GM12892 (cell line): ENCODE results near the gene DNER.

ENCODE experiments used
- DNase-seq: peaks from one replicate; pipeline ENCODE4 v3.0.0; 2011; ENCODE audit not compliant: insufficient read length
- FAIRE-seq: peaks from 2 replicates; lab custom pipeline; 2011; peaks lifted over from hg19 to GRCh38; lab: Jason Lieb, UNC
- POLR2A ChIP-seq: IDR thresholded peaks from 2 replicates; pipeline ENCODE4 v1.6.1; 2011; ENCODE audit warnings: low read depth, low read length, control low read depth
- POLR2AphosphoS5 ChIP-seq: IDR thresholded peaks from 2 replicates; pipeline ENCODE4 v1.6.1; 2011; ENCODE audit warnings: low read depth, low read length, control low read depth
- TAF1 ChIP-seq: IDR thresholded peaks from 2 replicates; pipeline ENCODE4 v1.6.1; 2011; ENCODE audit warnings: low read depth, mild to moderate bottlenecking, control low read depth, low read length, borderline replicate concordance

Gene DNER

DNA sequence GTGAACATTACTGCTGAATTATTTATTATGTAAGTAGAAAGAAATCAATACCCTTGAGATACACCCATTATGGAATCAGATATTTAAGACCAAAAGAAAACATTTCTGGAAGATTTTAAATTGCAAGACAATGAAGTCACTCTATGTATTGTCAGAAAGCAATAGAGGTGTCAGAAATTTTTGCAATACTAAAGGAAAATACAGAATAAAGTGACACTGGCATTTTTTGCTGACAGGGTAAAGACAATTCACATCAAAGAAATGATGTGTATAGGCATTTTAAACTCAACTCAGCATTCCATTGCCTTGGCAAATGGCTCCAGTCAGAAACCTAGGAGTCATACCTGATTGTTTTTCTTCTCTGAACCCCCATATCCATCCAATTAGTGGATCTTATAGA lies 252.2 kb downstream of the DNER start:
- TF ChIP-seq POLR2A (no peak), POLR2AphosphoS5 (no peak), TAF1 (no peak)
- DNase-seq (no peak), FAIRE-seq (no peak)

DNA sequence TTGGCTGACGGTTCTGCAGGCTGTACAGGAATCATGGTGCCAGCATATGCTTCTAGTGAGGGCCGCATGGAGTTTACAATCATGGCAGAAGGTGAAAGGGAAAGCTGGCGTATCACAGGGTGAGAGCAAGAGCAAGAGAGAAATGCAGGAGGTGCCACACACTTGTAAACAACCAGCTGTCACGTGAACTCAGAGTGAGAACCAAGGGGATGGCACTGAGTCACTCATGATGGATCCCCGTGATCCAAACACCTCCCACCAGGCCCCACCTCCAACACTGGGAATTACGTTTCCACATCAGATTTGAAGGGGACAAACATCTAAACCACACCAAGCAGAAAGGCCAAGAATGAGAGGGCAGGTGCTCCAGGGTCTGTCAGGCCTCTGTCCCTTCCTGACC lies 258.3 kb downstream of the DNER start:
- DNase-seq = no peak
- no peak for FAIRE-seq
- TF ChIP-seq POLR2AphosphoS5 = no peak
- no peak for TF ChIP-seq POLR2A
- TF ChIP-seq TAF1 = no peak

DNA sequence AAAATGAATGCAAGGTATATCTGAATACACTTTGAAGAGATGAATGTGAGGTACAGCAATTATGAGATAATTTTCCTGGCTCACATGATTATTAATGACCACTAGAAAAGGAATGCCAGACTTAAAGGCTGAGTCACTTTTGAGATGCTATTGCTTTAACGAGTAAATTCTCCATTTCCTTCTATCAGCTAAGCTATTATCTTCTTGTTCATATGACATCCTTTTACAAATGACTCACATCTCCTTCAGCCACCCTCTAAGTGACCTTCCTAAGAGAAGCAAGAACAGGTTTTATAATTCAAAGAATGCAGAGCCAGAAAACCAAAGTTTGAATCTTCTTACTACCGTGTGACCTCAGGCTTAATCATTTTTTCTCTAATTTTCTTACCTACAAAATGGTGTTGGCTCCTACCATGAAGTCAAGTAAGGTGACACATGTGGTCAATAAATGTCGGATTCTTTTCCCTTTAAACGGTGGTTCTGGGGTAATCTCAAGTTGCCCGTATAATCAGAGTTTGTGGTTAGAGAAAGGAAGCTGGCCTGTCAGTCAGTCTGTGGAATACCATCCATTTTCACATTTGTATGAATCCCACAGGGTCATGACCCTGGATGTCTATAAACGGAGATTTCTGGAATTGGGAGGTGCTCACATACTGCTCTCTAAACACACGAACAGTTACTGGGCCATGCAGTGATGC lies 259.3 kb downstream of the DNER start:
- no peak for TF ChIP-seq POLR2AphosphoS5
- TF ChIP-seq TAF1 = no peak
- TF ChIP-seq POLR2A = no peak
- DNase-seq (no peak), FAIRE-seq (no peak)

DNA sequence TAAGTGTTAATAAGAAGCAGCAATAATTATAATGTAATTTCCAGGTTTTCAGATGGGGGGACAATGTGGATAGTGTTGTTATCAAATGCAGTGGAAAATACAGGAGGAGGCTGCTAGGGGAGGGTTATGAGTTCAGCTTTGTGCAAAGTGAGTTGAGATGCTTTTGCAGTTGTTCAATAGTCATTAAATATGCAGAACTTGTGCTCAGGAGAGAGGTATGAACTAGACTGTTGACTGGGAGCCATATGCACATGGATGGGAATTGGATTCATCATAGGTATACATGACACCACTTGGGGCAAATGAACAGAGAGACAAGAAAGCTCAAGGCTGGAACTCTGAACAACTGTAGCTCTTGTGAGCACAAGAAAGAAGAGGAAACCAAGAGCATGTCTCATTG lies 261.1 kb downstream of the DNER start:
- FAIRE-seq (no peak), DNase-seq (no peak)

DNA sequence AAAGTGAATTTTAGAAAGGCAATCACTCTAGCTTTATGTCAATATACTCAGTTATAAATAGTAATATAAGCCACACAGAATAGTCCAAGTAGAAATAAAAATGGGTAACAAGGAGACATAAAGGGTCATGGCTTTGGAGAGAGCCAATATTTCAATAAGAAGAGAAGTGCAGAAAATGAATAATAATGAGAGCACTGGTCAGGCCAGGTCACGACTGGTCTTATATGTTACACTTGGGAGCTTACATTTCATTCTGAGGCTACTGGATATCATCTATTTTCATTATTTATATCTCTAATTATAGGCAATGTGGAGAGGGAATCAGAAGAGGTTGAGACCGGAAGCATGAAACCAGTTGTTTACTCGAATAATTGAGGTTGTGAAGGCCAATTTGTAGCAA lies 262.5 kb downstream of the DNER start:
- no peak for DNase-seq
- FAIRE-seq = no peak
- TF ChIP-seq TAF1 (no peak), POLR2AphosphoS5 (no peak), POLR2A (no peak)

More for the DNA sequence above, 261.1 kb downstream of the DNER start:
- TF ChIP-seq POLR2A (no peak), TAF1 (no peak), POLR2AphosphoS5 (no peak)

DNA sequence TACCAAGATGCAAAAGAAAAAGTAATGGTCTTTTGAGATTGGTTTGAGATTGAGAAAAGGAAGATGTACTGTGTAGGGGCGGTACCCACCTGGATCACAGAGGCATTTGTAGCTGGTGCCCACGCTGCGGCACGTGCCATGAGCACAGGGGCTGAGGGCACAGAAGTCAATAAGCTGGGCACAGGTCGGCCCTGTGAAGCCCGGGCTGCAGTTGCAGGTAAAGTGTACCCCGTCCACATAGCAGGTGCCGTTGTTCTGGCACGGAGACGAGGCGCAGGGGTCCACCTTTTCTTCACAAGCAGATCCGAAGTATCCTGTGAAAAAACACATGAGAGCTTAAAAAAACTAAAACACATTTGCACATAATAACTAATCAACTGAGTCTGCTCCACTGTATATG lies 267.1 kb downstream of the DNER start:
- FAIRE-seq = no peak
- TF ChIP-seq POLR2A (no peak), TAF1 (no peak), POLR2AphosphoS5 (no peak)
- no peak for DNase-seq

DNA sequence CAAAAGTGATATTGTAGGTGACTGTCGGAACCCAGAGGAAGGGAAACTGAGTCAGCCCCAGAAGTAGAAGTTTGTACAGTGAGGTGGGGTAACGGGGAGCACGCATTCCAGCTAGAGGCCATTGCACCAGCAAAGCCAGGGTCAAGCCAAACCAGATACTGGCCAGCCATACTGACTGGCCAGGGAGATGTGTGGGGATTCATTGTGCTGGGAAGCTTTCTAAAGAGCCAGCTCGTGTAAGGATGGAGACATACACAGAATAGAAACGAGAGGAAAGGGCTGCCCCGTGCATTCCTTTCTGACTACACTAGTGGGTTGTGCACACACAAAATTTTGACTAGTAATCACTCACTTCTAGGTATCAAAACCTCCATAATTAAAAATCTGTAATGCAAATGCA lies 268.0 kb downstream of the DNER start:
- no peak for FAIRE-seq
- TF ChIP-seq POLR2A = no peak
- TF ChIP-seq TAF1 = no peak
- no peak for TF ChIP-seq POLR2AphosphoS5
- no peak for DNase-seq

DNA sequence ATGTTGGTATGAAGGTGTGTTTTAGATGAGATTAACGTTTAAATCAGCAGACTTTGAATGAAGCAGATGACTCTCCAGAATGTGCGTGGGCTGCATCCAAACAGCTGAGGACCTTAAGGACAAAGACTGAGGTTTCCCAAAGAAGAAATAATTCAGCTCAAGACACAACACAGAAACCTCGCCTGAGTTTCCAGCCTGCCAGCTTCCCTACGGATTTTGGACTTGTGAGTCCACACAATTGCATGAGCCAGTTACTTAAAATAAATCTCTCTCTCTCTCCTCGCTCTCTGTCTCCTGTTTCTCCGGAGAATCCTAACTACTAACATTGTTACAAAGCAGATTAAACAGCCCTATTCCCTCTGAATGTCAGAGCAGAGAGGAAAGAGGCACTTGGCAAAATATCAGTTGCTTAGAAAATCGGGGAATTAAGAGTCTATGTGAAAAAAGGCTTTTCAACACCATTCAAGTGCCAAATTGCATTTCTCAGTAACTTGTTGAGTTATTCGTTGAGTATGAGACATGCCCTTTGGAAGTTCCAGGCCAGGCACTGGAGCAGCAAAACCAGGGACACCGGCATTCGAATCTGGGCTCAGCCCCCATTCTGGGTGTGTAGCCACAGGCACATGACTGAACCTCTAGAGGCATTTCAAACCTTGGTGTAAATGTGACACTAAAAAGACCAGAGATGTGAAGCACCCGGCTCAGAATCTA lies 268.7 kb downstream of the DNER start:
- FAIRE-seq = no peak
- TF ChIP-seq TAF1 (no peak), POLR2AphosphoS5 (no peak), POLR2A (no peak)

DNA sequence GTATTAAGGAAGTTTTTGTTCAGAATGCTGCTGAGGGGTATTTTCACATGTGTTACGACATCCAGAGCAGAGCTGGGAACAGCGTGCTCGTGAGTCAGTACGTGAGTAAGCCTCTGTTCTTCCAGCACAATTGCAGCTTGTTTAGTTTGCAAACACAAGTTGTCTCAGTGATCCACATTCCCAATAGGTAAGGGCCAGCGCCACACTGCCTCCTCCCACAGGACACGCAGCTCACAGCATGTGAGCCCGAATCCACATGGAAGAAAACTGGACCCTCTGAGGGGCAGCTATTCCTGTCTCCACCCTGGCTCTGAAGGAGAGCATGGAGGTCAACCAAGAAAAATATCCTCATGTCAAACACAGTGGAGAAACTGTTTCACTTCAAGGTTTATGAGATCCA lies 269.3 kb downstream of the DNER start:
- FAIRE-seq = no peak

More for the DNA sequence above, 268.7 kb downstream of the DNER start:
- no peak for DNase-seq

DNA sequence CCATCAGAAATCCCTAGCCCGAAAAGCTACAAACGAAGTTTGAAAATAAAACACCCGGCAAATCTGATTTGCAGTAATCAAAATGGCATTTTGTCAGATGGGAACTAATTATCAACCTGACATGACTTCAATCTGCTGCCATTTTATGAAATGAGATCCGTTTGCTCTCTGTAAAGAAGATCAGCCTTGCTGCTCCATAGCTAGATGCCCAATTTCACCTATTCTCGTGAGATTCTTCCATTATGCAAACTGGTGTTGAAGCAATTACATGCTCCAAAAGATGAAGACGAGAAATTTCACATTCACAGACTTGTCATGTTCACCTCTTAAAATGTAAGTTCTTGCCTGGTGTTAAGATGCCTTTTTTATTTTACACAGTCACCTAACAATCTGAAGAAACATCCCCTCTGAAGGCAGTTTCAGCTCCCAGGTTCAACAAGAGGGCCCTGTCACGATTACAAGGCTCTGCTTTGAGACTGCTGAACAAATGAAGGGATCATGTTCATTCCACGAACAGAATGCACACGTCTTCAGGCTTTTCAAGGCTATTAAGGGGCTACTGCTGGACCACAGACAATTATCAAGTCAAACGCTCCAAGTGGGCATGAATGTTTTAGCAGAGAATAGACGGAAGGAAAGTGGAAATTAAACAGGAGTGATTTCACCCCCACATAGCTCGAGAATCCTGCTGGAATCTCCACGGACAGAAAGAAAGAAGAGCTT lies 270.6 kb downstream of the DNER start:
- DNase-seq (no peak), FAIRE-seq (no peak)
- TF ChIP-seq POLR2A = no peak
- no peak for TF ChIP-seq POLR2AphosphoS5
- no peak for TF ChIP-seq TAF1

More for the DNA sequence above, 269.3 kb downstream of the DNER start:
- DNase-seq = no peak
- TF ChIP-seq POLR2A (no peak), POLR2AphosphoS5 (no peak), TAF1 (no peak)

DNA sequence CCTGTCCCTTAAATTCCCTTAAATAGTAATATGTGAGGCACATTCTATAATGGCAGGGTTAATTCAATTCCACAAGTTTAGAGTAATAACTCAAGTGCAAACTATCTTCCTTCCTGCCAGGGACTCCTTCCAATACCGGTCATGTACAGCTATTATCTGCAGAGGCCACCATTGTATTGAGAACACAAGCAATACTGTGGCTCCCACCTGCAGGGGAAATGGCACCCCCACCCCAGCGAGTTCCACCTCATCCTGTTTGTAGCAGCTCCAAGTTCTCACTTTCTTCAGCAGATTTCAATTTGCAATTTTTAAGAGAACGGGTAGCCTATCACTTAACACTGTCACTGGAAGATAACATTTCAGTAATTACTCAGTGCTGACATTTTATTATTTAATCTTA lies 271.2 kb downstream of the DNER start:
- no peak for FAIRE-seq
- no peak for DNase-seq
- TF ChIP-seq POLR2AphosphoS5 = no peak
